HG03457 (cell line): Measurements from ENCODE around the gene C13orf46.

Experiments used
- ATAC-seq: cut with Tn5 transposase; IDR thresholded peaks from one replicate; pipeline ENCODE4 v1.9.1; 2021; ENCODE audit warnings: moderate number of reproducible peaks; ENCODE audit not compliant: unreplicated experiment

C13orf46 gene

GRCh38 chr13:113956571-113956970 is 17.3 kb downstream of the C13orf46 start:
- ATAC-seq: no peak

- no peak for ATAC-seq
Measured at GRCh38 chr13:113955691-113956090, 18.2 kb downstream of the C13orf46 start.

- ATAC-seq: no peak
Measured at GRCh38 chr13:113955235-113955634, 18.6 kb downstream of the C13orf46 start.

- no peak for ATAC-seq
Measured at GRCh38 chr13:113954046-113954835, 19.6 kb downstream of the C13orf46 start.

- ATAC-seq: no peak
Measured at GRCh38 chr13:113953561-113953960, 20.3 kb downstream of the C13orf46 start.

- ATAC-seq: no peak
Measured at GRCh38 chr13:113952983-113953520, 20.8 kb downstream of the C13orf46 start.

GRCh38 chr13:113952151-113952982 is 21.5 kb downstream of the C13orf46 start:
- ATAC-seq: no peak

- no peak for ATAC-seq
Measured at GRCh38 chr13:113951246-113951999, 22.5 kb downstream of the C13orf46 start.

GRCh38 chr13:113950451-113951245 is 23.2 kb downstream of the C13orf46 start:
- no peak for ATAC-seq

- ATAC-seq: no peak
Measured at GRCh38 chr13:113949546-113949945, 24.3 kb downstream of the C13orf46 start.

GRCh38 chr13:113948034-113948742 is 25.7 kb downstream of the C13orf46 start:
- ATAC-seq: no peak

- no peak for ATAC-seq
Measured at GRCh38 chr13:113947311-113948033, 26.4 kb downstream of the C13orf46 start.

GRCh38 chr13:113946409-113947181 is 27.3 kb downstream of the C13orf46 start:
- no peak for ATAC-seq

- ATAC-seq: no peak
Measured at GRCh38 chr13:113945857-113946408, 27.9 kb downstream of the C13orf46 start.

GRCh38 chr13:113943821-113944565 is 29.9 kb downstream of the C13orf46 start:
- no peak for ATAC-seq

GRCh38 chr13:113942591-113943103 is 31.2 kb downstream of the C13orf46 start:
- ATAC-seq: no peak
